ENCODE data around the gene RTP2.

GRCh38 chr3:187662848-187663409 is 39.4 kb downstream of the RTP2 start:
- TF ChIP-seq POLR2A (IDR thresholded peaks at IDR 0.05; ENCODE audit: extremely low read depth, insufficient read length): no peak
- TF ChIP-seq CTCF (IDR thresholded peaks at IDR 0.05; ENCODE audit: low read depth, low read length): no peak
